Measurements from ENCODE around the gene MAP3K4. TPM values are rescaled to one million over a fixed set of nuclear protein-coding genes. Genes with fewer than 3 reads are reported as not detected.

MAP3K4 gene
- polyA plus RNA-seq, 1 donor from 2014 or later = 31.0 TPM

- Histone ChIP-seq H3K4me3 (ENCODE audit: low read length) (no peak overlapping the region), H3K9me2 (ENCODE audit: insufficient read depth, low read length) (no peaks in the 10 kb centered on the region), H3K9me3 (ENCODE audit: low read length) (peaks cover 9% of the 10 kb centered on the region)
Measured at GRCh38 chr6:160987265-160987664, 4.3 kb upstream of the MAP3K4 start.

DNA sequence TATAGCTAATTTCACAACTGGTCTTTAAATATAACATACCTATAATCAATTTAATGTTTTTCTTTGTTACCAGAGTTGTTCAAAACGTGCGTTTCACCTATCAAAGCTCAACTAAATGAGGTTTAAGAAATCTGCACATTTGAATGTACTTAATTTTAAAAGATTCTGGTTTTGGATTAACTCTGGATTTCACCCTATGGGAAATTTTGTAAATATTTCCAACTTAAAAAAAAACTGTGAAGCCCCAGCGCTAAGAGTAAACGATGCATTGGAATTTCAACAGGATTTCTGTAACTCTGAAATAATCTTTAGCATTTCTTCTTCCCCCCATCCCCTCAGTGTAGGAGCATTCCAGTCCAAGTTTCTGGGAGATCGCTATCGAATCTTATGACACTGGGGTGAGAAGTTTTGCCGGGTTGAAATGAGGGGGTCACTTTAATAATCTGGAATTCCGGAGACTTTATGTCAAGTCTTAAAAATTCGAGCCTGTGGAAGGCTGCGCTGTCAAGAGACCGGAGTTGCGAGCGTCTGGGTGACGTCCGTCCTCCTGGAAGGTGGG, 643 bp upstream of the MAP3K4 start:
- Histone ChIP-seq H3K27me3 (ENCODE audit: insufficient read depth, low read depth, low read length) (no peaks in the 10 kb centered on the region), H3K4me2 (ENCODE audit: low read length) (peak overlapping the region; percentile 80), H3K4me3 (ENCODE audit: low read length) (peak overlapping the region; percentile 91), H4K20me1 (ENCODE audit: insufficient read depth) (no peaks in the 10 kb centered on the region), H3K9me2 (ENCODE audit: insufficient read depth, low read length) (no peaks in the 10 kb centered on the region), H3F3A (ENCODE audit: insufficient read depth, low read length, poor library complexity, severe bottlenecking) (no peaks in the 10 kb centered on the region), H3K36me3 (ENCODE audit: insufficient read depth, low read length) (no peaks in the 10 kb centered on the region), H3K79me2 (replicated peaks; ENCODE audit: insufficient read depth, low read length) (peaks cover 27% of the 10 kb centered on the region), H2AFZ (ENCODE audit: low read depth, low read length) (peak overlapping the region; percentile 34), H3K9ac (ENCODE audit: low read length) (peak overlapping the region; percentile 87), H3K27ac (ENCODE audit: low read length) (peak overlapping the region; percentile 81), H3K9me3 (ENCODE audit: low read length) (peaks cover 3% of the 10 kb centered on the region)
- no peak for TF ChIP-seq RAD21 (conservative IDR thresholded peaks at IDR 0.05)
- no peak for TF ChIP-seq REST (IDR thresholded peaks at IDR 0.05; ENCODE audit: borderline replicate concordance)
- no peak for TF ChIP-seq EP300 (conservative IDR thresholded peaks at IDR 0.05; ENCODE audit: poor library complexity, severe bottlenecking)
- no peak for TF ChIP-seq MXI1 (conservative IDR thresholded peaks at IDR 0.05; ENCODE audit: poor library complexity, severe bottlenecking)

More at GRCh38 chr6:160987265-160987664, 4.3 kb upstream of the MAP3K4 start:
- no peak overlapping the region for H3K9ac ChIP-seq (ENCODE audit: low read length)
- no peak overlapping the region for H2AFZ ChIP-seq (ENCODE audit: low read depth, low read length)
- TF ChIP-seq EZH2 (IDR thresholded peaks at IDR 0.05; ENCODE audit: borderline replicate concordance, insufficient read depth, low read length, poor library complexity, severe bottlenecking) (no peak), RAD21 (conservative IDR thresholded peaks at IDR 0.05) (no peak), EP300 (conservative IDR thresholded peaks at IDR 0.05; ENCODE audit: poor library complexity, severe bottlenecking) (no peak), MXI1 (conservative IDR thresholded peaks at IDR 0.05; ENCODE audit: poor library complexity, severe bottlenecking) (no peak), POLR2AphosphoS5 (IDR thresholded peaks at IDR 0.05) (no peak)
- H3K27ac ChIP-seq (ENCODE audit: low read length) = no peak overlapping the region
- H3K79me2 ChIP-seq (replicated peaks; ENCODE audit: insufficient read depth, low read length) = no peaks in the 10 kb centered on the region
- H3K27me3 ChIP-seq (ENCODE audit: insufficient read depth, low read depth, low read length) = no peaks in the 10 kb centered on the region
- H3F3A ChIP-seq (ENCODE audit: insufficient read depth, low read length, poor library complexity, severe bottlenecking) = no peaks in the 10 kb centered on the region
- H3K36me3 ChIP-seq (ENCODE audit: insufficient read depth, low read length) = no peaks in the 10 kb centered on the region
- H3K4me2 ChIP-seq (ENCODE audit: low read length) = no peak overlapping the region
- no peaks in the 10 kb centered on the region for H4K20me1 ChIP-seq (ENCODE audit: insufficient read depth)

GRCh38 chr6:160992061-160992979, 751 bp downstream of the MAP3K4 start:
- H3K27me3 ChIP-seq (ENCODE audit: insufficient read depth, low read depth, low read length) = no peaks in the 10 kb centered on the region
- H3K9ac ChIP-seq (ENCODE audit: low read length) = peak overlapping the region; percentile 87
- peak overlapping the region; percentile 91 for H3K4me3 ChIP-seq (ENCODE audit: low read length)
- peak overlapping the region; percentile 81 for H3K27ac ChIP-seq (ENCODE audit: low read length)
- TF ChIP-seq POLR2AphosphoS5 (IDR thresholded peaks at IDR 0.05) (peak; percentile 46), RAD21 (conservative IDR thresholded peaks at IDR 0.05) (peak; percentile 52), SMC3 (conservative IDR thresholded peaks at IDR 0.05; ENCODE audit: poor library complexity) (peak; percentile 62), REST (IDR thresholded peaks at IDR 0.05; ENCODE audit: borderline replicate concordance) (no peak), MXI1 (conservative IDR thresholded peaks at IDR 0.05; ENCODE audit: poor library complexity, severe bottlenecking) (peak; percentile 83), EP300 (conservative IDR thresholded peaks at IDR 0.05; ENCODE audit: poor library complexity, severe bottlenecking) (no peak), EZH2 (IDR thresholded peaks at IDR 0.05; ENCODE audit: borderline replicate concordance, insufficient read depth, low read length, poor library complexity, severe bottlenecking) (no peak), TAF1 (IDR thresholded peaks at IDR 0.05; ENCODE audit: low read depth) (peak; percentile 31)
- TF ChIP-seq, protein P1, sequence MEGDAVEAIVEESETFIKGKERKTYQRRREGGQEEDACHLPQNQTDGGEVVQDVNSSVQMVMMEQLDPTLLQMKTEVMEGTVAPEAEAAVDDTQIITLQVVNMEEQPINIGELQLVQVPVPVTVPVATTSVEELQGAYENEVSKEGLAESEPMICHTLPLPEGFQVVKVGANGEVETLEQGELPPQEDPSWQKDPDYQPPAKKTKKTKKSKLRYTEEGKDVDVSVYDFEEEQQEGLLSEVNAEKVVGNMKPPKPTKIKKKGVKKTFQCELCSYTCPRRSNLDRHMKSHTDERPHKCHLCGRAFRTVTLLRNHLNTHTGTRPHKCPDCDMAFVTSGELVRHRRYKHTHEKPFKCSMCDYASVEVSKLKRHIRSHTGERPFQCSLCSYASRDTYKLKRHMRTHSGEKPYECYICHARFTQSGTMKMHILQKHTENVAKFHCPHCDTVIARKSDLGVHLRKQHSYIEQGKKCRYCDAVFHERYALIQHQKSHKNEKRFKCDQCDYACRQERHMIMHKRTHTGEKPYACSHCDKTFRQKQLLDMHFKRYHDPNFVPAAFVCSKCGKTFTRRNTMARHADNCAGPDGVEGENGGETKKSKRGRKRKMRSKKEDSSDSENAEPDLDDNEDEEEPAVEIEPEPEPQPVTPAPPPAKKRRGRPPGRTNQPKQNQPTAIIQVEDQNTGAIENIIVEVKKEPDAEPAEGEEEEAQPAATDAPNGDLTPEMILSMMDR (IDR thresholded peaks at IDR 0.05; ENCODE audit: poor library complexity, severe bottlenecking) = peak; percentile 68
- H3F3A ChIP-seq (ENCODE audit: insufficient read depth, low read length, poor library complexity, severe bottlenecking) = no peaks in the 10 kb centered on the region
- H3K4me2 ChIP-seq (ENCODE audit: low read length) = peak overlapping the region; percentile 78
- no peaks in the 10 kb centered on the region for H3K9me2 ChIP-seq (ENCODE audit: insufficient read depth, low read length)
- H3K79me2 ChIP-seq (replicated peaks; ENCODE audit: insufficient read depth, low read length) = peaks cover 41% of the 10 kb centered on the region
- H3K9me3 ChIP-seq (ENCODE audit: low read length) = no peaks in the 10 kb centered on the region
- no peaks in the 10 kb centered on the region for H3K36me3 ChIP-seq (ENCODE audit: insufficient read depth, low read length)
- peak overlapping the region; percentile 84 for H2AFZ ChIP-seq (ENCODE audit: low read depth, low read length)
- H4K20me1 ChIP-seq (ENCODE audit: insufficient read depth) = no peaks in the 10 kb centered on the region
